ENCODE measurements around the gene CTCF. TPM values are rescaled to one million over a fixed set of nuclear protein-coding genes. Genes with fewer than 3 reads are reported as not detected.

The CTCF gene
- total and polyA plus RNA-seq, 12 donors = 11.9 to 31.0 (median 23.8) TPM

- intact Hi-C loops (cut with DNase I) = no loop called here
- no peak for DNase-seq
- peaks cover 0 to 22% (median 5%) of the 10 kb centered on the region in 9 donors for H3K36me3 ChIP-seq
- no peak overlapping the region for H3K4me3 ChIP-seq
- H3K9me3 ChIP-seq = no peaks in the 10 kb centered on the region
- peak overlapping the region in 3 of 10 donors; percentile 16 to 30 (median 25) for H3K27ac ChIP-seq
- H3K4me1 ChIP-seq = peaks cover 24 to 94% (median 78%) of the 10 kb centered on the region in 9 donors
- H3K27me3 ChIP-seq = no peaks in the 10 kb centered on the region
- no peak for TF ChIP-seq CTCF (IDR thresholded peaks at IDR 0.05)
- no peak for ATAC-seq
Observed at GRCh38 chr16:67534431-67534830, 27.9 kb upstream of the CTCF start.

DNA sequence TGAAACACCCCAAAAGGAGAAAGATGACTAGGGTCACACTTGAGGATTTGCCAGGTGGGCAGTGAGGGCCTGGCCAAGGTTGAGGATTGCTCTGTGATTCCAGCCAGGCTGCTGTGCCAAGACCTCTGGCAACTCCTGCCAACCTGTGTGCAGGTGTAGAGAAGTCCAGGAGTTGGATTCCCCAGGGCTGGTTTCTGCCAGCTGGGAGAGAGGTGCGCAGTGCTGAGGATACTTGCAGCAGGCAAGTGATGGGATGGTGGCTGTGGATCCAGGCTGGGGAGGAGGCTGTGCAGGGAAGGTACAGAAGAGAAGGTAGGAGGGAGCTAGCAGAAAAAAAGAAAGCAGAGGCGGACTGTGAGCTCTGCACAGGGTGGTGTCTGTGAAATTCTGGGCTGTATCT is 27.1 kb upstream of the CTCF start:
- intact Hi-C loops (cut with DNase I) = no loop called here
- Histone ChIP-seq H3K4me1 (peaks cover 24 to 97% (median 74%) of the 10 kb centered on the region in 9 donors), H3K36me3 (peaks cover 0 to 29% (median 9%) of the 10 kb centered on the region in 9 donors), H3K9me3 (no peaks in the 10 kb centered on the region), H3K27me3 (no peaks in the 10 kb centered on the region), H3K4me3 (no peak overlapping the region), H3K27ac (no peak overlapping the region)
- ATAC-seq = no peak
- no peak for DNase-seq
- no peak for TF ChIP-seq CTCF (IDR thresholded peaks at IDR 0.05)
- 97% methylated on average over 2 of the region's 2 CpGs for WGBS, 2 donors

DNA sequence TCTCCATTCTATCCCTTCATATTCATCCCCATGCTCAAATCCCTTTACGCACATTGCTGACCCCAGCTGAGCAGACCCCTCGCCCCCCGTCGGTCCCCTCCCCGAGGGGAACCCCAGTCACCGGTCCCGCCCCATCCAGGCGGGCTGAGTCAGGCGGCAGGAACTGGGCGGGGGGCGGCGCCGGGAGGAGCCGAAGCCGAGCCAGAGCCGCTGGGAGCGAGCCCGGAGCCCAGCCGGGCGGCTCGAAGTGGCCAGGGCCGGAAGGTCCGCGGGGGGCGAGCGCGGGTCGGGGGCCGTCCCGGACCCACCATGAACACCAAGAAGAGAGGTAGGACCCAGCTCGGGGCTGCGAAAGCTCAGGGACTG is 25.1 kb upstream of the CTCF start:
- peaks cover 0 to 47% (median 30%) of the 10 kb centered on the region in 9 donors for H3K36me3 ChIP-seq
- no peaks in the 10 kb centered on the region for H3K27me3 ChIP-seq
- DNase-seq (peak; percentile 78 to 80), ATAC-seq (peak; percentile 69 to 87 (median 77))
- TF ChIP-seq CTCF (IDR thresholded peaks at IDR 0.05) = no peak
- H3K4me1 ChIP-seq = peaks cover 22 to 97% (median 74%) of the 10 kb centered on the region in 9 donors
- intact Hi-C loops (cut with DNase I) = no loop called here
- WGBS, 2 donors = 2% methylated on average over 32 of the region's 32 CpGs
- H3K4me3 ChIP-seq = peak overlapping the region; percentile 56 to 94 (median 85)
- H3K27ac ChIP-seq = peak overlapping the region; percentile 78 to 99 (median 98)
- H3K9me3 ChIP-seq = no peaks in the 10 kb centered on the region

GRCh38 chr16:67537636-67538591 is 24.4 kb upstream of the CTCF start:
- peaks cover 0 to 51% (median 36%) of the 10 kb centered on the region in 9 donors for H3K36me3 ChIP-seq
- H3K27ac ChIP-seq = peak overlapping the region; percentile 78 to 99 (median 98)
- 1% methylated on average over 68 to 97 of the region's 97 CpGs for WGBS, 2 donors
- DNase-seq = peak; percentile 83 to 85
- H3K4me3 ChIP-seq = peak overlapping the region; percentile 56 to 94 (median 85)
- ATAC-seq = peak; percentile 60 to 78 (median 74)
- no peaks in the 10 kb centered on the region for H3K9me3 ChIP-seq
- intact Hi-C loops (cut with DNase I) = no loop called here
- no peaks in the 10 kb centered on the region for H3K27me3 ChIP-seq
- no peak for TF ChIP-seq CTCF (IDR thresholded peaks at IDR 0.05)
- peaks cover 21 to 95% (median 69%) of the 10 kb centered on the region in 9 donors for H3K4me1 ChIP-seq
